NOMO-1 (cell line): ENCODE results near the gene NSMF.
"Not testable (repeated sequence)": the region's sequence is repeated elsewhere in the genome, so short reads cannot be mapped to it uniquely, and the experiment has no call there.

Experiments
- DNase-seq, 2 experiments: peaks; one replicate each; lab custom pipeline; 2025; ENCODE audit not compliant: unreplicated experiment in 2 of 2; lab: John Stamatoyannopoulos, UW

Gene NSMF

DNA sequence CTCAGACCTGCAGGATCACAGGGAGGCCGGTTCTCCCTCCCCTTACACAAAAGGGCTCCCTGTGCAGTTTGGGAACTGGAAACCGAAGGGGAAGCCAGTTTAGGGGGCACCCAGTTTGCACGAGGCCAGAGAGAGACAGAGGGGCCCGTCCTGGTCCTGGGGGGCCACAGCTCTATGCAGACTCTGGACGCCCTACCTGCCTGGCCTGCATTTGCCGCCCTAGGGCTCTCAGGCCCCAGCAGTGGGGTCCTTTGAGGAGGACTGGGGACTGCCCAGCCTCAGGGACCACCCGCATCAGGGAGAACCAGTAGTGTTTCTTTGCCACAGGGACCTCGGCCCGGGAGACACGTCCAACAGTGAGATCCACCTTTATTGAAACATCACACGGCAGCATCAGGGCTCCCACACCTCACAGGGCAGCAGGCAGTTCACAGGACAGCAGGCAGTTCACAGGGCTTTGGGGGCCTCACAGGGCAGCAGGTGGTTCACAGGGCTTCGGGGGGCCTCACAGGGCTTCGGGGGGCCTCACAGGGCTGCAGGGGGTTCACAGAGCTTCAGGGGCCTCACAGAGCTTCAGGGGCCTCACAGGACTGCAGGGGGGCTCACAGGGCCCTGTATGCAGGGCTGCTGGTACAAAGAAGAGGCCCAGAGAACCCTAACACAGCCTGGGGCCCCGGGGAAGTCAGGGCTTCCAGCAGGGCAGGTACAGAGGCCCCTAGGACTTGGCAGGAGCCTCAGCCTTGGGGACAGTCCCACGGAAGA is 648 bp upstream of the NSMF start:
- no peak for DNase-seq

DNA sequence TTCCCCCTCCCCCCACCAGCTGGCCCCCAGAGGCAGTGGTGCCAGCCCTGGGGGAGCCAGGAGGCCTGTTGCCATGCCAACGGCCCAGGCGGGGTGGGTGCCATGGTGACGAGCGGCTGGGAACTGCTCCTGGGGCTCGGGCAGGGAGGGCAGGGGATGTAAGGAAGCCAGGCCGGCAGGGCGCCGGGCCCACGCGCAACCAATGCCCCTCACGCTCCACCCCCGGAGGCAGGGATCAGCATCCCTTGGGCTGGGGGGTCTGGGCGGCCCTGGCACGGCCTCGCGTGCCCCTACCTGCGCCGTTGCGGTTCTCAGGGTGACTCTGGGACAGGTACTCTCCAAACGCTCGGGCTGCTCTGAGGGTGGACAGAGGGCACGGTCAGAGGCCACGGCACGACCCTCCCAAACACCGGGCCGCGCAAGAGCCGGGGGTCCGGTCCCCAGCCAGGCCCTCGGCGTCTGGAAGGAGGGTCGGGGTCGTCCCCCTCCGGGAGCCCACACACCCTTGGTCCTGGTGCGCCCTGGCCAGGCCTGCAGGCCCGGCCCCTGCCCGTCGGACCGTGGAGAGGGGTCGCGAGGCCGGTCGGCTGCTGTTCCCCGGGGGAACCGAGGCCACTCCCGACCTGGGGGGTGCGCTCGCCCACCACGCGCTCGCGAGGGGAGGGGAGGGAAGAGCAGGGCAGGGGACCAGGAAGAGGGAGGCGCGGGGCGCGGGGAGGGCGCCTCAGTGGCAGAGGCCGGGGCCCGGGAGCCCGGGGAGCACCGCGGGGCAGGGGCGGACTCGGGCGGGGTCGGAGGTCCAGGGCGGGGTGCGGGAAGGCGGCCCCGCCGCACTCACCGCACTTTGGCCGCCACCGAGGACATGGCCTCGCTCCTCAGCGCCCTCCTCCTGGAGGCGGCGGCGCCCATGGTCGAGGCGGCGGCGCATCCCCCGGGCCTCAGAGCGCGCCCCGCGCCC is 661 bp downstream of the NSMF start:
- peak in 1 of 2 experiments; percentile 58 for DNase-seq

DNA sequence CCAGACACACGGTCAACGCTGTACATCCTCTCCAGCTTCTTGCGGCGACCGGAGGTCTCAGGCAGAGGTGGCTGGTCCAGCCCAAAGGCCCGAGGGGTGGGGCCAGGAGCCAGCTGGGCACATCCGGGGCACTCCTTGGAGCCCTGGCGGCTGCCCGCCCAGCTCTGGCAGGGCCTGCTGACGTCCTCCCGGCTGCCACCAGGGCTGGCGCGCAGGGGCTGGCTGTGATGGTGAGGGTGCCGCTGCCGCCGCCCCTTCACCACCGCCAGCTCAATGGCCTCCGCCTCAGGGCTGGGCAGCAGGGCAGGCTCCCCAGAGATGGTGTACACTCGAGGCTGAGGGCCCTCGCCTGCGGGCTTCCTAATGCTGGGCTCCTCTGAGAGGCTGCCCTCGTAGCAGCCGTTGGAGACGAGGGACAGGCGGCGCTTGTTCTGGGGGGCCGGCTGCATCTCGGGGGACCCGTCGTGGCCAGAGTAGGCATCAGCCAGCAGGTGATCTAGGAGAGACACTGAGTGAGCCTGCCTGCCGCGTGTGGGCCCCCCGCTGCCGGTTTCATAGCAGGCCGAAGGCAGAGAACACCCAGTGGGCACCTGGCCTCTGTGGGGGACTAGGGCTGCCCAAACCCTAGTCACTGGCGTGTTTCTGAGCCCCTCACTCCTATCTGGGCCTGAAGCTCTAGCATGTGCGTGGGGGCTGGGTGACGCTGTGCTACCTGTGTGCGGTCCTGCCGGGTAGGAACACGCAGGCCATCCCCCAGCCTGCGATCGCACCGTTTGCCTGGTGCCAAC is 1.5 kb downstream of the NSMF start:
- DNase-seq: no peak

DNA sequence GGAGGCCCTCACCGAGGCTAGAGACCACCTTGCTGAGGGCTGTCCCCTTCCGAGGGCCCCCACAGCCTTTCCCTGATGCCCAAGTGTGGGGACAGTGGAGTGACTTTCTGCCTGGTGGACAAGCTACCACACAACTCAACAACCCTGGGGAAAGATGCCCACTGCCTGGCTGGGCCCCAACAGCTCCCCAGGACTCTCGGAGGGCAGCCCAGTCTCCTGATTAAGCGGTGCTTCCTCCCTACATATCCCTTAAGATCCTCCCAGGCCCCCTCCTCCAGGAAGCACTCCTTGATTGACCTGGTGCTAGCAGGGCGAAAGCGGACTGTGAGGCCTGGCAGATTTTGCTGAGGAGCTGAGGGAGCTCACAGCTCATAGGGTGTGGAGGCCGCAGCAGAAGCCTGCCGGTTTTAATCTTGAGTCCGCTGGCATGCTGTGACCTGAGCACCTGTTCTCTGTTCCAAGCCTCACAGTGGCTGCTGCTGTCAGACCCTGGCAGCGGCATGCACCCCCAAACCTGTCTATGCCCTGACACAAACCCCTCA is 2.2 kb downstream of the NSMF start:
- DNase-seq: no peak

GRCh38 chr9:137456061-137456863 is 2.9 kb downstream of the NSMF start:
- no peak for DNase-seq

DNA sequence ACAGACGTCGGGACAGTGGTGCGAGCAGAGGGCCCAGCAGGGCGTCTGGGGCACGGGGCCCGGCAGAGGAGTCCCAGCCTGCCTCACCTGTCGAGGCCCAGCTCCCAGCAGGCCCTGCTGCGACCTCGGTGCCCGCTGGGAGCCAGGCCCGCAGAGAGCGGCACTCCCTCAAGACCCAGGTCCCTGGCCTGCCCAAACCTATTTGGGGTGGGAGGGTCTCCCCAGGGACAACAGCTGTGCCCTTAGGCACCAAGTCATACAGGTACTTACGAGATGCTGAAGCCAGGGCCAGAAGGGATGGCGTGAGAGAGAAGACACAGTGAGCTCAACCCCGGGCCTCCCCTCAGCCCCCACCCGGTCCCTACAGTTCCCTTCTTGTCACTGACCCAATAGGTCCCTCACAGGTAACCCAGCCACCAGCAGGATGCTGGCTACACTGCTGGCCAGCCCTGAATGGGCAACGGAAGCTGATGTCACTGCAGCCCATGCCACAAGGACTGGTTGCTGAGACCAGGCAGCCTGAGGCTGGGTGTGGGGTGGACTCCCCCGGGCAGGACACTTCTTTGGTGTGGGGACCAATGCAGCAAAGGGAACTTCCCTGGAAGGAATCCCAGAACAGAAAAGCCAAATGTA is 3.7 kb downstream of the NSMF start:
- no peak for DNase-seq

DNA sequence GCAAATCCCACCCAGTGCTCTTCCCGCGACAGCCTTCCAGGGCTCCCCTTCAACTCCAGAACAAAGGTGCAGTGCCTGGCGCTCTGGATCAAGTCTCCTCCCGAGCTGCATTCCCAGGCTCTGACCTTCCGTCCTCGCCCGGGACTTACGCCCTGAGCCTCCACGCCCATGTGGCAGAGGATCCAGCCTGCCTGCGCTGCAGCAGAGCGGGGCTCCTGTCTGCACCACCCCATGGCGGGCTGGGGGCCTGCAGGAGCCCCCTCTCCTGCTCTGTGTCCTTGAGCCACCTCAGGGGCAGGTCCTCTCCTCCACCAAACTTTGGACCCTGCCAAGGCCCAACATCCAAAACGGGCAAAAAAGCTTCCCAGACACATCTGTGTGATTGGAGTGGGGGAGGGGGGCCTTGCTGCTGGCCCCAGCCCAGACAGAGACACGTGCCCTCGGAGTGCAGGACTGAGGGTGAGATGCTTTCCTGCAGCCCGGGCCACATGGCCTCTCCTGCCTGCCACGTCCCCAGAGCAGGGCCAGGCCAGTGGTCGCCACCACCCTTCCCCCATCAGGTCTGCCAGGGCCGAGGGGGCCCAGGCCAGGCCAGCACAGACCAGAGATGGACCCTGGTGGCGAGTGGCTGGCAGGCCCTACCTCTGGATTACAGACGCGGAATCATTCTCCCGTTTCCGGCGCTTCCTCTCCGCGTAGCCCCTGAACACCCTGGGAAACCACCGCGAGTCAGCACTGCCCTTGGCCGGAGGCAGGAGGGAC is 4.4 kb downstream of the NSMF start:
- no peak for DNase-seq

DNA sequence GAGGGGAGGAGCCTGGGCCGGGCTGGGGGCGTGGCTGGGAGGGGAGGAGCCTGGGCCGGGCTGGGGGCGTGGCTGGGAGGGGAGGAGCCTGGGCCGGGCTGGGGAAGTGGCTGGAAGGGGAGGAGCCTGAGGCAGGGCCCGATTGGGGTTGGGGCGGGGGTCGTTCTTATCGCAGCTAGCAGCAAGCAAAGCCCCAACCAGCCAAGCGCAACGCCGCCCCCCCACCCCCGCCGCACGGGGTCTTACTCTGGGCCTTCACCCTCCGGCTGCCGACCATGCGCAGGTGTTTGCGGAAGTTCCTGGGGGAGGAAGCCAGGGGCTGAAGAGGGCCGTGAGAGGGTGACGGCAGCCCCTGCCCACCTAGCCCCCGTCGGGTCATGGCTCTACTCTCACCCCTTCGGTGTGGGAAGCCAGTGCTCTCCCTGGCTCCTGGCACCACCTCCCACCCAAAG is 5.0 kb downstream of the NSMF start:
- peak; percentile 30 to 51 for DNase-seq

- DNase-seq: peak; percentile 70 to 83
Measured at GRCh38 chr9:137453643-137454081, 5.5 kb downstream of the NSMF start.

DNA sequence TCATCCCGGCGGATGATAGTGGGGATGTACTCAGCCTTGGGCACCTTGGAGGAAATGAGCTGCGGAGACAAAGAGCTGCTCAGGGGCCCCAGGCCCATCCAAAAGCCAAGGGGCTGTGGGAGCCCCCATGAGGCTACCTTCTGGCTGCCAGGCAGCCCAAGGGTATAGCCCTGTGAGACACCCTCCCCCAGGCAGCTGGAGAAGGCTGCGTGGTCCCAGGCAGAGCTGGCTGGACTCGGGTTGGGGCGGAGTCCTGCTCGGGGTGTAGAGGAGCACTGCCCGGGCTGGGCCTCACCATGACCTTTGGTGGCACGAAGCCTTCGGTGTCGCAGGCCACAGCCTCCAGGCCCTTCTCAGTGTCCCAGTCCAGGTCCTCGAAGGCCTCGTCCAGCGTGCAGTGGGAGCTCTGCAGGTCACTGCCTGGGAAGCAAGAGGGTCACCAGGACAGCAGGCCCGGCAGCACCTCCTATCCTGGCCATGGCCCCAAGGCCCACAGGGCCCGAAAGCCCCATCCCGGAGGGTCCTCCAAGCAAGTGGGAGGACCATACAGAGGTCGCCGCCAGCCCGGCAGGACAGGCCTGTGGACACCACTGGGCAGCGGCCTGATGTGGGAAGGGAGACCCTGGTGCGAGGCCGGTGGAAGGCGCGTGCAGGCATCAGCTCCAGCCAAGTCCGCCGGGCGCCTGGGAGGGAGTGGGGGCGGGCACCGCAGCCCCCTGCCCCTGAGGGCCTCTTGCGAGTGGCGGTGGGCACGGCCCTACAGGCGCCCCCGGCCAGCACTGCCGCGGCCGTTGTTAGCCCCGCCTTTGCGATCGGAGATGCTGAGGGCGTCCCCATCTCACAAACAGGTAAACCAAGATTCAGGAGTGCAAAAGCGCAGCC is 6.1 kb downstream of the NSMF start:
- no peak for DNase-seq

GRCh38 chr9:137452006-137452760 is 7.0 kb downstream of the NSMF start:
- peak in 1 of 2 experiments; percentile 52 for DNase-seq

- not testable (repeated sequence) for DNase-seq
Measured at GRCh38 chr9:137451264-137452005, 7.7 kb downstream of the NSMF start.

- not testable (repeated sequence) for DNase-seq
Measured at GRCh38 chr9:137450539-137451222, 8.5 kb downstream of the NSMF start.

DNA sequence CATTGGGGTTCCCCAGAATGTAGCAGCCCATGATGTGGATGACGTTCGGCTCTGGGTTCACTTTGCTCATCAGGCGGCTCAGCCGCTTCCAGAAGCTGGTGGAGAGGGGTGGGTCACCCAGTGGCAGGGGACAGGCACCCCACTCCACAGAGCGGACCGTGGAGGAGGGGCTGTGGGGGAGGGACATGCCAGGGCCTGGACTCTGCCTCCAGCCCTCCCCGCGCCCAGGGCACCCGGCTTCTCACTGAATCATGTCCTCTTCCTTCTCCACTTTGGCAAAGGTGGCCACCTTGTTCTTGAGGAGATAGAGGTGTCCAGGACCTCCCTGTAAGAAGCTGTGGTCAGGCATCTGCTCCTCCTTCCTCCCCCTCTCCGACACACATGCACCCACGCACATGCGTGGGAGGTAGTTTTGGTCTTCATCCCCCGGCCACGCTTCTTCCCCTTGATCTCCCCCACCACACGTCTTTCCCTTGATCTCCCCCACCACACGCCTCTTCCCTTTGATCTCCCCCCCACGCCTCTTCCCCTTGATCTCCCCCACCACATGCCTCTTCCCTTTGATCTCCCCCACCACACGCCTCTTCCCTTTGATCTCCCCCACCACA is 9.1 kb downstream of the NSMF start:
- DNase-seq: no peak
